Right renal cortex interstitium (tissue), 3 donors: ENCODE data around the gene SYPL2. TPM values are rescaled to one million over a fixed set of nuclear protein-coding genes. Genes with fewer than 3 reads are reported as not detected.

ENCODE experiments used
- DNase-seq, 3 donors: peaks; one replicate each; pipeline ENCODE4 v3.0.0-alpha.2; 2013; ENCODE audit warnings: low read depth in 3 of 3, low spot score in 2 of 3
- polyA plus RNA-seq, 3 donors: library from polyadenylated mRNA; unstranded; fragments of 120-200 nt; gene quantifications; one replicate each; pipeline ENCODE4 v1.2.1, GENCODE V29; 2013; ENCODE audit not compliant: insufficient read length in 3 of 3

The SYPL2 gene
- polyA plus RNA-seq, 3 donors = 6.7 to 10.0 (median 9.3) TPM

- no peak for DNase-seq
These were observed 43.1 kb downstream of the SYPL2 start, which contains the start of gene AMIGO1 for GRCh38 chr1:109509176-109510134. Gene AMIGO1 (minus strand): TSS chr1:109509727. CDS start chr1:109508912, 815 bp downstream.

- no peak for DNase-seq
These were observed 46.9 kb downstream of the SYPL2 start for GRCh38 chr1:109513110-109513710.

DNA sequence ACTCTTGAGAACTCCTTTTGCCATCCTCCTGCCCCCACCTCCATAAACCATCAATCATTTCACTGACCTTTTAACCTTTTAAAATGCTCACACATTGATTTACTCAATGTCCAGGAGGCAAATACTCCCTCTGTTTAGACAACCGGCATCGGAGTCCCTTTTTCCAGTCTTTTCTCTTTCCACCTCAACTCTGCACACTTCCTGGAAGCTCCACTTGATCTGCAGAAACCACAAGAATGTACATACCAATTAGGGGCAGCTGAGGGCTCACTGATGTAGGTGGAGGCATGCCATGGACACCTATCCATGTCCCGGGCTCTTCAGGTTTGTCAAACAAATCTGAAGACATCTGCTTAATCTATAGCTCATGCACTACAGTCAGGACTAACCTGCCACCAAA, 48.5 kb downstream of the SYPL2 start:
- DNase-seq = no peak

DNA sequence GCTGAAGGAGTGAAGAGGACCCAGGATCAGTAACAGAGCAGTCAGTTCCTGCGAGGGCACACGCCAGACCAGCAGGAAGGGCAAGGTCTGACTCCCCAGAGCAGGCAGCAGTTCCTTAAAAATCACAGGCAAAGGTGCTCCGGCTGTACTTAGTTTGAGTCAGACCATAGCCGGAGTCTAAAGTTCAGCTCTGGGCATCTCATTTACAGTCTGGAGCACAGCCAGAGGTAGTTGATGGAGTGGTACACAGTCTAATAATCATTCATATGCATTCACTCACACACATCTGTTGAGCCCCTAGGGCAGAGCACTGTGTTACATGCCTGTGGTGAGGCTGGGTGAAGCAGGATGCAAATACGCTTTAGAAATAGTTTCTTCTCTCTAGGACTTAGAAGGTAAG, 50.5 kb downstream of the SYPL2 start:
- DNase-seq = no peak

- no peak for DNase-seq
These were observed 51.0 kb downstream of the SYPL2 start for GRCh38 chr1:109517337-109517736.

- DNase-seq = no peak
These were observed 54.9 kb downstream of the SYPL2 start for GRCh38 chr1:109521002-109521951.

DNA sequence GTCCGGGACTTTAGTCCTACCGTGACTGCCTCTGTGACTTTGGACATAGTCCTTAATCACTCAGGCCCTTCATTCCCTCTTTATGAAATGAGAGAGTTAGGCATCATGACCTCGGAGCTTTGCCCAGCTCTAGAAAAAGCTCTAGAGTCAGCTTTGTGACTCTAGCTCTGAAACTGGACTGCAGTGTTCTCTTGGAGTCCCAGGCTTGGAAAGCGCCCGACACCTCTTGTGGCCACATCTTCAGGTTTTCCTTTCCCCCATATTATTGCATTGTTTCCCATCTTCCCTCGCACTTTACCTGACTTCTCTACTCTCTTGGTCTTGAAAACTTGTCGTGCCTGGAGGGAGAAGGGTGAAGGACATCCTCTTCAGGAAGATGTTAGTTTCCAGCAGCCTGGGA, 55.7 kb downstream of the SYPL2 start:
- no peak for DNase-seq

DNA sequence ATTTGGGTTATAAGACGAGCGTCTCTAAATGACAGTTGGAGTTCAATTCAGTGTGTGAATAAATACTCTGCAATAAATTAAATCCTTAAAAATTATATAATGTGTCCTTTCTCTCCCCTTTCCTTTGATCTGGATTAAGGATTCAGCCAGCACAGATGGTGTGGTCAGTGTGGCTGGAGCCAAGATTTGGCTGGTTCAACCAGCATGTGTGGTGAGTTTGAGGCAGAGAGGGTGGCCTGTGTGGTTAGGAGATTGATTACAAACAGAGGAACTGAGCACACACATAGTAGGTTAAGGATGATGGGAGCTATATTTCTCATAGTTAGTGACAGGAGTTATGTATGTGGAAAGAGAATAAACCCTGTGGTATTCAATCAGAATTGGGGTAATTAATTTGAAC, 57.4 kb downstream of the SYPL2 start:
- DNase-seq = no peak

DNA sequence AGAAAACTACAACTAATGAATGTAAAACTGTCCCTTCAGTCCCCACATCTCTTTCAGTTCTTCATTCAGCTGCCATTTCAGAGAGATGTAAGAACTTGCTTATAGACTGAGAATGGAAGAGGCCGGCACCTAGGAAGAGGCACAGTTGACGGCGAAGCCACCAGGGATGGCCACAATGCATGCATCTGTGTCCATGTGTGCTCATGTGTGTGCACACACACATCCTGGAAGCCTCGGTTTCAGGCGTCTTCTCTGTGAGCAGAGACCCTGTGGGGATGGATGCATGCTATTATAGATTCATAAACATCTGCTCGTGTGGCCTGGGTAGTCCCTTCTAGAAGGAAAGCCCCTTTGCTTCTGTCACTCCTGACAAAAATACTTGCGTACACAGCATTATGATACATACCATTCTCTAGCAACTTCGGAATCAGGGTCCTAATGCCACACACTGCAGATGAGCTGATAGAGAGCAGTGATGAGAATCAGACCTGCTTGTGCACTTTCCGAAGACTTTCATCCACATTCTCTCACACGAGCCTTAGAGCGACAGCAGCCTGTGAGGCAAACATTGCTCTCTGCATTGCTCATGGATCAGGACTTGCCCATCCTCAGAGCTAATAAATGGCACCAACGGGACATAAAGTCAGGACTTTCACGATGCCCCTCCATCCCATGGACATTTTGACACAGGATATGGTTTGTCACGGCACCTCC, 60.9 kb downstream of the SYPL2 start:
- no peak for DNase-seq

- no peak for DNase-seq
These were observed 61.7 kb downstream of the SYPL2 start for GRCh38 chr1:109527846-109528695.

- DNase-seq = no peak
These were observed 62.4 kb downstream of the SYPL2 start for GRCh38 chr1:109528712-109529111.

- DNase-seq = no peak
These were observed 63.6 kb downstream of the SYPL2 start for GRCh38 chr1:109529881-109530456.

DNA sequence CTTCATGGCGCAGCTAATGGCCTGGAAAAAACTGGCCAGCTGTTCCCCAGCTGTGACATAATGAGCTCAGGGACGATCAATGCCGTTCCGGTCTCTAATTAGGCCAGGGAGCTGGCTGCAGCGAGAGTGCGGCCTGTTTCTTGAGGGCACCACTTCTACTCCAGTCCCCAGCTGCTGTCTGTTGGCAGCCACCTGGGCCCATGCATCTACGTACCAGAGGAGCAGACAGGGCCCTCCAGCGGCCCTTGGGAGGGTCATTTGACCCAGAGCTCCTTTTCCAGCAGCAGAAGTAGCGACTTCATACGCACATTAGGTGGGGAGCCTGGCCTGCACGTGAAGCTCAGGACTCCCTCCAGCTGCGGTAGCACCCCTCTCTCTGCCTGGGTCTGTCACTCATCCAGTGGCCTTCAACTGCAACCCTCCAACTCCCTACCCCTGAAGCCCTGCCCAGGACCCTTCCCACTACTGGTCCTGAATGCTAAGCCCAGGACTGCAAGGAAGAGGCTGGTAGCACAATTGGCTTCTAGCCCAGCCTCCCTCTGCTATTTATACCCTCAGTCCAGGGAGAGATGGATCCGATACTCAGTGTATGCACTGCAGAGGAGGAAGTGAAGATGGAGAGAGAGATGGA, 64.2 kb downstream of the SYPL2 start:
- no peak for DNase-seq

GRCh38 chr1:109531380-109531779, 65.0 kb downstream of the SYPL2 start:
- DNase-seq = no peak
